HG02642 (cell line): Measurements from ENCODE around the gene MEF2B.

Experiments used
- ATAC-seq: cut with Tn5 transposase; IDR thresholded peaks from one replicate; pipeline ENCODE4 v1.9.1; 2021; ENCODE audit warnings: mild to moderate bottlenecking; ENCODE audit not compliant: unreplicated experiment, poor library complexity

The MEF2B gene

GRCh38 chr19:19170053-19170872, at the start of gene MEF2B:
Gene MEF2B (minus strand): TSS chr19:19170263. CDS start chr19:19150735, 19,528 bp downstream.
- peak; percentile 92 for ATAC-seq

- ATAC-seq: no peak
These were observed 48.8 kb upstream of the MEF2B start for GRCh38 chr19:19218911-19219310.

GRCh38 chr19:19217099-19217498, 47.0 kb upstream of the MEF2B start:
- ATAC-seq: no peak

GRCh38 chr19:19215792-19216191, 45.7 kb upstream of the MEF2B start:
- ATAC-seq: no peak

- no peak for ATAC-seq
These were observed 44.8 kb upstream of the MEF2B start for GRCh38 chr19:19214892-19215291.

GRCh38 chr19:19214159-19214490, 44.1 kb upstream of the MEF2B start:
- ATAC-seq: no peak

GRCh38 chr19:19213426-19214158, 43.5 kb upstream of the MEF2B start:
- no peak for ATAC-seq

- ATAC-seq: no peak
These were observed 42.9 kb upstream of the MEF2B start for GRCh38 chr19:19212916-19213315.

- ATAC-seq: no peak
These were observed 41.7 kb upstream of the MEF2B start, which contains the start of gene NCAN for GRCh38 chr19:19211499-19212420. Gene NCAN (plus strand): TSS chr19:19211958. CDS start chr19:19216954, 4,996 bp downstream.

- no peak for ATAC-seq
These were observed 39.3 kb upstream of the MEF2B start for GRCh38 chr19:19209372-19209771.

- ATAC-seq: no peak
These were observed 37.8 kb upstream of the MEF2B start for GRCh38 chr19:19207637-19208572.

- no peak for ATAC-seq
These were observed 36.9 kb upstream of the MEF2B start for GRCh38 chr19:19206938-19207337.

- no peak for ATAC-seq
These were observed 35.6 kb upstream of the MEF2B start for GRCh38 chr19:19205416-19206410.

GRCh38 chr19:19204181-19204580, 34.1 kb upstream of the MEF2B start:
- no peak for ATAC-seq

- ATAC-seq: peak; percentile 82
These were observed 33.2 kb upstream of the MEF2B start, which contains the start of gene NR2C2AP for GRCh38 chr19:19203012-19203856. Gene NR2C2AP (minus strand): TSS chr19:19203414. CDS start chr19:19203060, 354 bp downstream.

GRCh38 chr19:19202707-19203011, 32.6 kb upstream of the MEF2B start:
- ATAC-seq: peak; percentile 15
